Measurements from ENCODE around the gene LYAR.

LYAR gene

GRCh38 chr4:4316150-4316495 lies 26.2 kb upstream of the LYAR start:
- no peak for DNase-seq (ENCODE audit: low spot score)

GRCh38 chr4:4315461-4316149 lies 25.7 kb upstream of the LYAR start:
- no peak for DNase-seq (ENCODE audit: low spot score)

GRCh38 chr4:4311193-4311592 lies 21.2 kb upstream of the LYAR start:
- DNase-seq (ENCODE audit: low spot score) = no peak

GRCh38 chr4:4308800-4309441 lies 19.0 kb upstream of the LYAR start:
- no peak for DNase-seq (ENCODE audit: low spot score)

- DNase-seq (ENCODE audit: low spot score) = no peak
These were observed 17.0 kb upstream of the LYAR start for GRCh38 chr4:4306920-4307319.

- DNase-seq (ENCODE audit: low spot score) = no peak
These were observed 12.5 kb upstream of the LYAR start for GRCh38 chr4:4302416-4302815.

GRCh38 chr4:4302001-4302400 lies 12.0 kb upstream of the LYAR start:
- DNase-seq (ENCODE audit: low spot score) = no peak

- no peak for DNase-seq (ENCODE audit: low spot score)
These were observed 9.1 kb upstream of the LYAR start for GRCh38 chr4:4299006-4299405.

- DNase-seq (ENCODE audit: low spot score) = no peak
These were observed 6.4 kb upstream of the LYAR start for GRCh38 chr4:4296283-4296846.

- DNase-seq (ENCODE audit: low spot score) = no peak
These were observed 3.3 kb upstream of the LYAR start for GRCh38 chr4:4293279-4293678.

- DNase-seq (ENCODE audit: low spot score) = no peak
These were observed 385 bp downstream of the LYAR start for GRCh38 chr4:4289597-4289940.

GRCh38 chr4:4289055-4289454 lies 899 bp downstream of the LYAR start:
- no peak for DNase-seq (ENCODE audit: low spot score)

GRCh38 chr4:4288098-4288497 lies 1.9 kb downstream of the LYAR start:
- no peak for DNase-seq (ENCODE audit: low spot score)

- no peak for DNase-seq (ENCODE audit: low spot score)
These were observed 4.9 kb downstream of the LYAR start for GRCh38 chr4:4284827-4285618.

- DNase-seq (ENCODE audit: low spot score) = no peak
These were observed 8.2 kb downstream of the LYAR start for GRCh38 chr4:4281787-4282186.

GRCh38 chr4:4277531-4277930 lies 12.4 kb downstream of the LYAR start:
- no peak for DNase-seq (ENCODE audit: low spot score)

GRCh38 chr4:4274226-4274625 lies 15.7 kb downstream of the LYAR start:
- DNase-seq (ENCODE audit: low spot score) = no peak

GRCh38 chr4:4271912-4272311 lies 18.0 kb downstream of the LYAR start:
- no peak for DNase-seq (ENCODE audit: low spot score)

GRCh38 chr4:4270529-4270928 lies 19.4 kb downstream of the LYAR start:
- no peak for DNase-seq (ENCODE audit: low spot score)

- DNase-seq (ENCODE audit: low spot score) = no peak
These were observed 20.1 kb downstream of the LYAR start for GRCh38 chr4:4269856-4270255.

GRCh38 chr4:4269331-4269731 lies 20.6 kb downstream of the LYAR start:
- no peak for DNase-seq (ENCODE audit: low spot score)

- DNase-seq (ENCODE audit: low spot score) = no peak
These were observed 21.2 kb downstream of the LYAR start for GRCh38 chr4:4268776-4269175.

- no peak for DNase-seq (ENCODE audit: low spot score)
These were observed 22.0 kb downstream of the LYAR start for GRCh38 chr4:4267981-4268380.
